DMS153 treated with DMSO at 0.1 percent for 48 hours (cell line): ENCODE data around the gene FBXO5.
"Not testable (repeated sequence)": the region's sequence is repeated elsewhere in the genome, so short reads cannot be mapped to it uniquely, and the experiment has no call there.

Experiments
- DNase-seq: peaks from one replicate; lab custom pipeline; 2025; ENCODE audit not compliant: unreplicated experiment; lab: John Stamatoyannopoulos, UW

FBXO5 gene

GRCh38 chr6:152982904-152983636 lies at the start of gene FBXO5:
FBXO5 (minus strand) TSS chr6:152983041; CDS start chr6:152982959, 82 bp downstream.
- DNase-seq = peak; percentile 96

- DNase-seq = peak; percentile 13
Observed at GRCh38 chr6:153032255-153032882, 49.5 kb upstream of the FBXO5 start.

GRCh38 chr6:153031335-153031955 lies 48.6 kb upstream of the FBXO5 start:
- DNase-seq = no peak

GRCh38 chr6:153028963-153029362 lies 46.1 kb upstream of the FBXO5 start:
- no peak for DNase-seq

- DNase-seq = no peak
Observed at GRCh38 chr6:153028286-153028685, 45.4 kb upstream of the FBXO5 start.

GRCh38 chr6:153027480-153027879 lies 44.6 kb upstream of the FBXO5 start:
- DNase-seq = no peak

GRCh38 chr6:153024709-153025017 lies 41.8 kb upstream of the FBXO5 start:
- DNase-seq = no peak

GRCh38 chr6:153023977-153024708 lies 41.3 kb upstream of the FBXO5 start:
- DNase-seq = peak; percentile 51

GRCh38 chr6:153018355-153018754 lies 35.5 kb upstream of the FBXO5 start:
- no peak for DNase-seq

GRCh38 chr6:153016846-153017245 lies 34.0 kb upstream of the FBXO5 start:
- DNase-seq = no peak

- DNase-seq = no peak
Observed at GRCh38 chr6:153015094-153015640, 32.3 kb upstream of the FBXO5 start.

- DNase-seq = no peak
Observed at GRCh38 chr6:153013438-153013837, 30.6 kb upstream of the FBXO5 start.

GRCh38 chr6:153012856-153013255 lies 30.0 kb upstream of the FBXO5 start:
- no peak for DNase-seq

- DNase-seq = no peak
Observed at GRCh38 chr6:153003366-153003690, 20.5 kb upstream of the FBXO5 start.

GRCh38 chr6:153002613-153003365 lies 19.9 kb upstream of the FBXO5 start, which contains the start of gene MTRF1L:
MTRF1L (minus strand) TSS chr6:153002709; CDS start chr6:153002685, 24 bp downstream.
- DNase-seq = peak; percentile 88

GRCh38 chr6:153001767-153002612 lies 19.1 kb upstream of the FBXO5 start:
- no peak for DNase-seq

GRCh38 chr6:153000790-153001189 lies 17.9 kb upstream of the FBXO5 start:
- DNase-seq = not testable (repeated sequence)

GRCh38 chr6:153000243-153000642 lies 17.4 kb upstream of the FBXO5 start:
- DNase-seq = no peak

- DNase-seq = not testable (repeated sequence)
Observed at GRCh38 chr6:152999538-152999937, 16.7 kb upstream of the FBXO5 start.

GRCh38 chr6:152993847-152994246 lies 11.0 kb upstream of the FBXO5 start:
- DNase-seq = no peak
